GM12873 (cell line): Measurements from ENCODE around the gene CRYZL1.

Experiments used
- TF ChIP-seq, protein P1 (sequence below): IDR thresholded peaks from 2 replicates; pipeline ENCODE4 v1.5.1; 2012; ENCODE audit warnings: low read depth, mild to moderate bottlenecking, moderate library complexity, low read length, control low read depth; ENCODE audit not compliant: insufficient read depth; ENCODE audit errors: missing control alignments

The CRYZL1 gene

GRCh38 chr21:33540711-33541104 lies 100.8 kb downstream of the CRYZL1 start:
- TF ChIP-seq, protein P1, sequence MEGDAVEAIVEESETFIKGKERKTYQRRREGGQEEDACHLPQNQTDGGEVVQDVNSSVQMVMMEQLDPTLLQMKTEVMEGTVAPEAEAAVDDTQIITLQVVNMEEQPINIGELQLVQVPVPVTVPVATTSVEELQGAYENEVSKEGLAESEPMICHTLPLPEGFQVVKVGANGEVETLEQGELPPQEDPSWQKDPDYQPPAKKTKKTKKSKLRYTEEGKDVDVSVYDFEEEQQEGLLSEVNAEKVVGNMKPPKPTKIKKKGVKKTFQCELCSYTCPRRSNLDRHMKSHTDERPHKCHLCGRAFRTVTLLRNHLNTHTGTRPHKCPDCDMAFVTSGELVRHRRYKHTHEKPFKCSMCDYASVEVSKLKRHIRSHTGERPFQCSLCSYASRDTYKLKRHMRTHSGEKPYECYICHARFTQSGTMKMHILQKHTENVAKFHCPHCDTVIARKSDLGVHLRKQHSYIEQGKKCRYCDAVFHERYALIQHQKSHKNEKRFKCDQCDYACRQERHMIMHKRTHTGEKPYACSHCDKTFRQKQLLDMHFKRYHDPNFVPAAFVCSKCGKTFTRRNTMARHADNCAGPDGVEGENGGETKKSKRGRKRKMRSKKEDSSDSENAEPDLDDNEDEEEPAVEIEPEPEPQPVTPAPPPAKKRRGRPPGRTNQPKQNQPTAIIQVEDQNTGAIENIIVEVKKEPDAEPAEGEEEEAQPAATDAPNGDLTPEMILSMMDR, result no peak

- TF ChIP-seq, protein P1, result no peak
Observed at GRCh38 chr21:33539616-33540015, 101.9 kb downstream of the CRYZL1 start.
